Stimulated activated CD4-positive, alpha-beta T cell treated with anti-CD3 and anti-CD28 coated beads, Interleukin-4, amount 100 ng/mL, for 24 hours (primary cell): Measurements from ENCODE around the gene NECTIN1.

Experiments
- DNase-seq: peaks from one replicate; pipeline ENCODE4 v3.0.0-alpha.2; 2020

NECTIN1 gene

GRCh38 chr11:119728651-119729580 lies at the start of gene NECTIN1:
NECTIN1 (minus strand) TSS chr11:119729200; CDS start chr11:119728553, 647 bp downstream.
- DNase-seq = peak; percentile 84

- DNase-seq = no peak
Observed at GRCh38 chr11:119778391-119779194, 49.6 kb upstream of the NECTIN1 start.

- no peak for DNase-seq
Observed at GRCh38 chr11:119777940-119778339, 48.9 kb upstream of the NECTIN1 start.

- no peak for DNase-seq
Observed at GRCh38 chr11:119776651-119777050, 47.7 kb upstream of the NECTIN1 start.

GRCh38 chr11:119776031-119776636 lies 47.1 kb upstream of the NECTIN1 start:
- no peak for DNase-seq

- no peak for DNase-seq
Observed at GRCh38 chr11:119774172-119774763, 45.3 kb upstream of the NECTIN1 start.

GRCh38 chr11:119772641-119773415 lies 43.8 kb upstream of the NECTIN1 start:
- DNase-seq = no peak

GRCh38 chr11:119772076-119772475 lies 43.1 kb upstream of the NECTIN1 start:
- no peak for DNase-seq

- DNase-seq = no peak
Observed at GRCh38 chr11:119771172-119771770, 42.3 kb upstream of the NECTIN1 start.

GRCh38 chr11:119765628-119766027 lies 36.6 kb upstream of the NECTIN1 start:
- no peak for DNase-seq

GRCh38 chr11:119764108-119764868 lies 35.3 kb upstream of the NECTIN1 start:
- DNase-seq = no peak

GRCh38 chr11:119763071-119763728 lies 34.2 kb upstream of the NECTIN1 start:
- no peak for DNase-seq

- no peak for DNase-seq
Observed at GRCh38 chr11:119759747-119760412, 30.9 kb upstream of the NECTIN1 start.

- DNase-seq = no peak
Observed at GRCh38 chr11:119759324-119759723, 30.3 kb upstream of the NECTIN1 start.

- DNase-seq = no peak
Observed at GRCh38 chr11:119758291-119758690, 29.3 kb upstream of the NECTIN1 start.

- DNase-seq = no peak
Observed at GRCh38 chr11:119757378-119757777, 28.4 kb upstream of the NECTIN1 start.

GRCh38 chr11:119756169-119756865 lies 27.3 kb upstream of the NECTIN1 start:
- no peak for DNase-seq

- DNase-seq = no peak
Observed at GRCh38 chr11:119755356-119756071, 26.5 kb upstream of the NECTIN1 start.
